ENCODE data around the gene EXOC4. TPM values are rescaled to one million over a fixed set of nuclear protein-coding genes. Genes with fewer than 3 reads are reported as not detected.

Gene EXOC4
- total and polyA plus RNA-seq, 2 of the 8 experiments (the other 6 are each of a cell fraction or from before 2014, with no cell fraction given): 27.0 to 67.3 TPM

GRCh38 chr7:133910761-133911160, 657.9 kb downstream of the EXOC4 start:
- DNase-seq (ENCODE audit: low read depth in 1 of 2, low spot score in 2 of 2): no peak
- H3K27ac ChIP-seq (ENCODE audit: low read depth, low read length): no peak overlapping the region
- H2BK120ac ChIP-seq (replicated peaks; ENCODE audit: low read depth, low read length): no peak overlapping the region
- no peak overlapping the region for H2BK5ac ChIP-seq (ENCODE audit: low read depth, low read length)
- H4K8ac ChIP-seq (ENCODE audit: extremely low read depth, insufficient read depth, low read length): no peak overlapping the region
- ChIA-PET POLR2A (ENCODE audit: partially characterized antibody) (no interaction called here), CTCF (ENCODE audit: partially characterized antibody) (no interaction called here)
- no peaks in the 10 kb centered on the region for H3K79me2 ChIP-seq (ENCODE audit: control insufficient read depth in 1 of 2, insufficient read depth in 2 of 2, low read length in 2 of 2)
- no peaks in the 10 kb centered on the region for H3K36me3 ChIP-seq (ENCODE audit: control insufficient read depth in 2 of 4, insufficient read depth in 4 of 4, low read length in 3 of 4)
- no peak overlapping the region for H3K4me3 ChIP-seq (ENCODE audit: extremely low read depth in 1 of 4, insufficient read depth in 2 of 4, low read depth in 3 of 4, low read length in 4 of 4)
- no peak overlapping the region for H3K4me2 ChIP-seq (ENCODE audit: insufficient read depth in 1 of 2, low read depth in 2 of 2, low read length in 2 of 2)
- H2BK12ac ChIP-seq (ENCODE audit: low read depth, low read length): no peak overlapping the region
- H3K23ac ChIP-seq (ENCODE audit: insufficient read length): no peak overlapping the region
- no peaks in the 10 kb centered on the region for H3K4me1 ChIP-seq (replicated peaks in 1 of 4; ENCODE audit: control insufficient read depth in 3 of 4, insufficient read depth in 4 of 4, low read length in 3 of 4)
- no peaks in the 10 kb centered on the region for H3K79me1 ChIP-seq (ENCODE audit: low read depth, low read length)
- H3K4ac ChIP-seq (replicated peaks; ENCODE audit: insufficient read length, low read depth, low read length): no peak overlapping the region
- no peaks in the 10 kb centered on the region for H3K9me3 ChIP-seq (ENCODE audit: insufficient read depth in 2 of 2, low read depth in 1 of 2, low read length in 1 of 2)
- H2BK15ac ChIP-seq (ENCODE audit: low read length): no peak overlapping the region
- no peaks in the 10 kb centered on the region for H3K23me2 ChIP-seq (ENCODE audit: low read depth, low read length)
- no peak overlapping the region for H4K5ac ChIP-seq (ENCODE audit: insufficient read length, low read depth, low read length)
- no peak for FAIRE-seq
- H3K9ac ChIP-seq (replicated peaks in 1 of 4; ENCODE audit: extremely low read depth in 1 of 4, low read depth in 3 of 4, low read length in 3 of 4): no peak overlapping the region
- no peaks in the 10 kb centered on the region for H4K20me1 ChIP-seq (replicated peaks in 1 of 2; ENCODE audit: control insufficient read depth in 1 of 2, insufficient read depth in 2 of 2, low read length in 2 of 2)
- H4K91ac ChIP-seq (replicated peaks; ENCODE audit: insufficient read length, low read length): no peak overlapping the region
- H2BK20ac ChIP-seq (ENCODE audit: low read length): no peak overlapping the region
- no peaks in the 10 kb centered on the region for H3K27me3 ChIP-seq (replicated peaks in 1 of 4; ENCODE audit: control insufficient read depth in 3 of 4, extremely low read depth in 1 of 4, insufficient read depth in 3 of 4, low read length in 3 of 4)
- no peak overlapping the region for H2AFZ ChIP-seq (ENCODE audit: low read length)
- H3K18ac ChIP-seq (ENCODE audit: extremely low read depth, low read length): no peak overlapping the region
- WGBS, 2 experiments (ENCODE audit: extremely low coverage in 1 of 2, insufficient coverage in 1 of 2, insufficient read length in 1 of 2, insufficient replicate concordance in 2 of 2, low coverage in 1 of 2, low lambda C conversion rate in 2 of 2, missing lambda C conversion rate in 1 of 2): 92% methylated on average over 4 of the region's 4 CpGs; no CpG with 5 or more reads in 1 of the 2 experiments
- H2AK5ac ChIP-seq (ENCODE audit: low read depth, low read length): no peak overlapping the region
- no peak overlapping the region for H3K56ac ChIP-seq (replicated peaks; ENCODE audit: insufficient read length, low read depth, low read length)
- no peak overlapping the region for H3K14ac ChIP-seq (ENCODE audit: insufficient read length)
- TF ChIP-seq SRF (IDR thresholded peaks at IDR 0.05; ENCODE audit: low read depth, low read length) (no peak), FOSL1 (IDR thresholded peaks at IDR 0.05; ENCODE audit: insufficient read depth, low read depth, low read length) (no peak), MAFK (IDR thresholded peaks at IDR 0.05; ENCODE audit: low read depth, low read length) (no peak), ATF3 (IDR thresholded peaks at IDR 0.05; ENCODE audit: insufficient read depth, low read depth, low read length) (no peak), PHF8 (conservative IDR thresholded peaks at IDR 0.05; ENCODE audit: low read depth, low read length) (no peak), POLR2A (IDR thresholded peaks at IDR 0.05; ENCODE audit: control extremely low read depth in 1 of 2, low read depth in 2 of 2, low read length in 2 of 2) (no peak), RNF2 (IDR thresholded peaks at IDR 0.05; ENCODE audit: borderline replicate concordance, low read depth, low read length, missing control alignments, poor library complexity, severe bottlenecking) (no peak), NANOG (IDR thresholded peaks at IDR 0.05; ENCODE audit: insufficient read depth, low read depth, low read length, poor library complexity, severe bottlenecking) (no peak), RFX5 (IDR thresholded peaks at IDR 0.05; ENCODE audit: borderline replicate concordance, low read depth, low read length) (no peak), RBBP5 (IDR thresholded peaks at IDR 0.05; ENCODE audit: borderline replicate concordance, low read depth, low read length) (no peak), CHD2 (IDR thresholded peaks at IDR 0.05; ENCODE audit: low read length) (no peak), JUND (IDR thresholded peaks at IDR 0.05; ENCODE audit: low read length) (no peak), KDM4A (IDR thresholded peaks at IDR 0.05; ENCODE audit: low read depth, low read length, severe bottlenecking) (no peak), HDAC6 (IDR thresholded peaks at IDR 0.05; ENCODE audit: low read depth, low read length) (no peak), CHD1 (IDR thresholded peaks at IDR 0.05; ENCODE audit: low read depth, low read length) (no peak)
